Measurements from ENCODE around the gene EPHA4.

- TF ChIP-seq CTCF (conservative IDR thresholded peaks at IDR 0.05; ENCODE audit: low read depth, low read length) (no peak), RAD21 (IDR thresholded peaks at IDR 0.05; ENCODE audit: low read length) (no peak), SMC3 (IDR thresholded peaks at IDR 0.05; ENCODE audit: low read depth, low read length) (no peak), MAFK (IDR thresholded peaks at IDR 0.05; ENCODE audit: low read depth, low read length) (no peak), POLR2A (IDR thresholded peaks at IDR 0.05; ENCODE audit: low read depth, low read length) (no peak)
These were observed 47.9 kb downstream of the EPHA4 start for GRCh38 chr2:221524158-221524557.
